Skeletal muscle tissue (tissue), 4 donors: ENCODE results near the gene SSBP4. TPM values are rescaled to one million over a fixed set of nuclear protein-coding genes. Genes with fewer than 3 reads are reported as not detected.

Source experiments
- H3K27ac ChIP-seq: one replicate; pipeline ENCODE4 v1.7.0; 2013; ENCODE audit warnings: mild to moderate bottlenecking, low read depth, low read length, inconsistent platforms
- H3K27me3 ChIP-seq, 3 donors: one replicate each; pipeline ENCODE4 v1.7.0; 2013; ENCODE audit warnings: low read length in 3 of 3; ENCODE audit not compliant: control insufficient read depth in 3 of 3, insufficient read depth in 3 of 3
- H3K36me3 ChIP-seq, 3 donors: one replicate each; pipeline ENCODE4 v1.7.0; 2013; ENCODE audit warnings: low read length in 3 of 3; ENCODE audit not compliant: control insufficient read depth in 3 of 3, insufficient read depth in 3 of 3
- H3K4me1 ChIP-seq, 3 donors: one replicate each; pipeline ENCODE4 v1.7.0; 2013; ENCODE audit warnings: low read length in 3 of 3, mild to moderate bottlenecking in 3 of 3; ENCODE audit not compliant: control insufficient read depth in 3 of 3, insufficient read depth in 3 of 3
- H3K4me3 ChIP-seq, 3 donors: one replicate each; pipeline ENCODE4 v1.7.0; 2013; ENCODE audit warnings: low read length in 3 of 3
- H3K9ac ChIP-seq, 3 donors: one replicate each; pipeline ENCODE4 v1.7.0; 2013; ENCODE audit warnings: low read length in 3 of 3, mild to moderate bottlenecking in 3 of 3, moderate library complexity in 2 of 3, low read depth in 1 of 3
- H3K9me3 ChIP-seq, 3 donors: one replicate each; pipeline ENCODE4 v1.7.0; 2013; ENCODE audit warnings: low read length in 3 of 3; ENCODE audit not compliant: control insufficient read depth in 3 of 3
- total RNA-seq: library from RNA; depleted of rRNA; stranded (reverse); fragments of >200 nt; gene quantifications from one replicate; pipeline ENCODE4 v1.2.3, GENCODE V29; 2014
- donor health status: Osteomylitis.

The SSBP4 gene
- total RNA-seq, 1 donor from 2014 or later, result 79.3 TPM

GRCh38 chr19:18474366-18474887 lies 55.2 kb downstream of the SSBP4 start:
- H3K36me3 ChIP-seq, result peaks cover 11 to 16% (median 13%) of the 10 kb centered on the region in 3 donors
- no peaks in the 10 kb centered on the region for H3K27me3 ChIP-seq
- peak overlapping the region in 1 of 3 donors; percentile 22 for H3K4me3 ChIP-seq
- no peaks in the 10 kb centered on the region for H3K9me3 ChIP-seq
- H3K9ac ChIP-seq, result peak overlapping the region in 1 of 3 donors; percentile 45
- H3K27ac ChIP-seq, result peak overlapping the region; percentile 37
- H3K4me1 ChIP-seq, result peaks cover 75 to 81% (median 79%) of the 10 kb centered on the region in 3 donors

GRCh38 chr19:18475004-18475453 lies 55.8 kb downstream of the SSBP4 start:
- H3K36me3 ChIP-seq, result peaks cover 11 to 16% (median 13%) of the 10 kb centered on the region in 3 donors
- no peaks in the 10 kb centered on the region for H3K27me3 ChIP-seq
- peak overlapping the region in 1 of 3 donors; percentile 16 for H3K9ac ChIP-seq
- H3K9me3 ChIP-seq, result no peaks in the 10 kb centered on the region
- peak overlapping the region; percentile 37 for H3K27ac ChIP-seq
- peaks cover 75 to 80% (median 79%) of the 10 kb centered on the region in 3 donors for H3K4me1 ChIP-seq
- H3K4me3 ChIP-seq, result no peak overlapping the region

GRCh38 chr19:18475762-18476331 lies 56.6 kb downstream of the SSBP4 start:
- Histone ChIP-seq H3K9ac (peak overlapping the region; percentile 16 to 43 (median 33)), H3K27me3 (no peaks in the 10 kb centered on the region), H3K9me3 (no peaks in the 10 kb centered on the region), H3K36me3 (peaks cover 8 to 13% (median 12%) of the 10 kb centered on the region in 3 donors), H3K4me3 (no peak overlapping the region), H3K4me1 (peaks cover 75 to 80% (median 79%) of the 10 kb centered on the region in 3 donors), H3K27ac (peak overlapping the region; percentile 45)

- peaks cover 71 to 86% (median 82%) of the 10 kb centered on the region in 3 donors for H3K4me1 ChIP-seq
- H3K4me3 ChIP-seq, result no peak overlapping the region
- peak overlapping the region; percentile 65 for H3K27ac ChIP-seq
- H3K9ac ChIP-seq, result peak overlapping the region in 2 of 3 donors; percentile 7 to 16
- H3K9me3 ChIP-seq, result no peaks in the 10 kb centered on the region
- peaks cover 8 to 10% (median 9%) of the 10 kb centered on the region in 3 donors for H3K36me3 ChIP-seq
- H3K27me3 ChIP-seq, result no peaks in the 10 kb centered on the region
Observed at GRCh38 chr19:18476507-18477041, 57.4 kb downstream of the SSBP4 start.

GRCh38 chr19:18477042-18477779 lies 58.0 kb downstream of the SSBP4 start:
- Histone ChIP-seq H3K4me1 (peaks cover 71 to 90% (median 86%) of the 10 kb centered on the region in 3 donors), H3K27ac (peak overlapping the region; percentile 65), H3K9me3 (no peaks in the 10 kb centered on the region), H3K9ac (peak overlapping the region in 2 of 3 donors; percentile 7 to 16), H3K27me3 (no peaks in the 10 kb centered on the region), H3K4me3 (no peak overlapping the region), H3K36me3 (peaks cover 4 to 6% (median 6%) of the 10 kb centered on the region in 3 donors)

- Histone ChIP-seq H3K27ac (peak overlapping the region; percentile 65), H3K9ac (peak overlapping the region in 1 of 3 donors; percentile 60), H3K9me3 (no peaks in the 10 kb centered on the region), H3K4me1 (peaks cover 71 to 92% (median 82%) of the 10 kb centered on the region in 3 donors), H3K4me3 (no peak overlapping the region), H3K27me3 (no peaks in the 10 kb centered on the region), H3K36me3 (peaks cover 0 to 3% (median 2%) of the 10 kb centered on the region in 3 donors)
Observed at GRCh38 chr19:18477974-18478373, 58.8 kb downstream of the SSBP4 start.

- Histone ChIP-seq H3K4me3 (peak overlapping the region in 1 of 3 donors; percentile 22), H3K9ac (peak overlapping the region in 2 of 3 donors; percentile 58 to 60), H3K27ac (peak overlapping the region; percentile 65), H3K4me1 (peaks cover 71 to 92% (median 82%) of the 10 kb centered on the region in 3 donors), H3K36me3 (peaks cover 0 to 3% (median 2%) of the 10 kb centered on the region in 3 donors), H3K27me3 (no peaks in the 10 kb centered on the region), H3K9me3 (no peaks in the 10 kb centered on the region)
Observed at GRCh38 chr19:18478545-18479311, 59.5 kb downstream of the SSBP4 start.

- Histone ChIP-seq H3K36me3 (peaks cover 0 to 3% (median 2%) of the 10 kb centered on the region in 3 donors), H3K9me3 (no peaks in the 10 kb centered on the region), H3K27ac (peak overlapping the region; percentile 65), H3K4me3 (peak overlapping the region in 2 of 3 donors; percentile 35 to 49), H3K9ac (peak overlapping the region; percentile 20 to 57 (median 36)), H3K4me1 (peaks cover 64 to 93% (median 77%) of the 10 kb centered on the region in 3 donors), H3K27me3 (no peaks in the 10 kb centered on the region)
Observed at GRCh38 chr19:18480006-18480691, 61.0 kb downstream of the SSBP4 start.
